ENCODE results near the gene CARMIL1. TPM values are rescaled to one million over a fixed set of nuclear protein-coding genes. Genes with fewer than 3 reads are reported as not detected.

CARMIL1 gene
- polyA plus RNA-seq, 1 of the 3 experiments (the other 2 are of a cell fraction) = 1.7 TPM

DNA sequence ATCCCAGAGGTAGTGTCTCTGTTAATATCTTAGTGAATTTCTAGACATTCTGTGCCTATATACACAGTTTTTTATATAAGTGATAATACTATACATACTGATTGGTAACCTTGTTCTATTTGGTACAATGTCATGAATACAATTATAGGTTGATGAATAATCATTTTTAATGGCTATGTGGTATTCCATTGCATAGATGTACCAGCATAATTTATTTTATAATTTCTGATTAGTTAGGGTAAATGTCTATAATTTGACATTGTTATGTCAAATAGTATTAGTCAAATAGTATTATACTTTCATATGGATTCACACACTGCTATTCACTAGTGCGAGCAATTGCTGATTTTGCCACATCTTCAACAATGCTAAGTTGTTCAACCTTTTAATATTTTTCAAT, 262.1 kb downstream of the CARMIL1 start:
- Histone ChIP-seq H3K9ac (no peak overlapping the region), H3K27ac (ENCODE audit: low read depth in 2 of 2, low read length in 1 of 2) (no peak overlapping the region), H3K4me3 (ENCODE audit: low read depth in 2 of 2, low read length in 1 of 2) (no peak overlapping the region), H3K4me2 (no peak overlapping the region), H3K4me1 (ENCODE audit: control insufficient read depth in 1 of 2, insufficient read depth in 2 of 2, low read depth in 1 of 2, low read length in 1 of 2) (no peaks in the 10 kb centered on the region; a peak in 1 of 4 replicates), H4K20me1 (ENCODE audit: insufficient read depth) (no peaks in the 10 kb centered on the region), H3K9me3 (no peaks in the 10 kb centered on the region), H3K36me3 (replicated peaks in 1 of 2; ENCODE audit: control insufficient read depth in 1 of 2, insufficient read depth in 2 of 2, low read length in 1 of 2) (peaks cover 0 to 5% of the 10 kb centered on the region in 2 experiments), H3K9me2 (no peaks in the 10 kb centered on the region), H3F3A (replicated peaks; ENCODE audit: insufficient read depth) (no peaks in the 10 kb centered on the region), H3K79me2 (ENCODE audit: insufficient read depth) (no peaks in the 10 kb centered on the region), H3K27me3 (ENCODE audit: insufficient read depth) (no peaks in the 10 kb centered on the region), H2AFZ (ENCODE audit: low read depth) (no peak overlapping the region)
- DNase-seq = no peak
- TF ChIP-seq SIN3A (IDR thresholded peaks at IDR 0.05; ENCODE audit: borderline replicate concordance, low read depth, low read length) (no peak), ELF1 (IDR thresholded peaks at IDR 0.05) (no peak), JUND (IDR thresholded peaks at IDR 0.05) (no peak), GATA2 (CRISPR knock-in tag; IDR thresholded peaks at IDR 0.05) (no peak), RCOR1 (IDR thresholded peaks at IDR 0.05; ENCODE audit: low read length) (no peak), MXI1 (IDR thresholded peaks at IDR 0.05; ENCODE audit: low read depth, low read length) (no peak), SMC3 (IDR thresholded peaks at IDR 0.05; ENCODE audit: low read depth, low read length) (no peak), FOXJ3 (CRISPR knock-in tag; IDR thresholded peaks at IDR 0.05) (no peak), RAD21 (IDR thresholded peaks at IDR 0.05; ENCODE audit: low read length) (no peak), RXRA (IDR thresholded peaks at IDR 0.05; ENCODE audit: borderline replicate concordance, low read depth) (no peak), EZH2phosphoT487 (IDR thresholded peaks at IDR 0.05; ENCODE audit: borderline replicate concordance, low read depth) (no peak), NRF1 (IDR thresholded peaks at IDR 0.05; ENCODE audit: low read depth, low read length) (no peak), CTCF (IDR thresholded peaks at IDR 0.05) (no peak), TAF1 (IDR thresholded peaks at IDR 0.05; ENCODE audit: borderline replicate concordance, low read depth, low read length) (no peak)
- TF ChIP-seq, protein P1, sequence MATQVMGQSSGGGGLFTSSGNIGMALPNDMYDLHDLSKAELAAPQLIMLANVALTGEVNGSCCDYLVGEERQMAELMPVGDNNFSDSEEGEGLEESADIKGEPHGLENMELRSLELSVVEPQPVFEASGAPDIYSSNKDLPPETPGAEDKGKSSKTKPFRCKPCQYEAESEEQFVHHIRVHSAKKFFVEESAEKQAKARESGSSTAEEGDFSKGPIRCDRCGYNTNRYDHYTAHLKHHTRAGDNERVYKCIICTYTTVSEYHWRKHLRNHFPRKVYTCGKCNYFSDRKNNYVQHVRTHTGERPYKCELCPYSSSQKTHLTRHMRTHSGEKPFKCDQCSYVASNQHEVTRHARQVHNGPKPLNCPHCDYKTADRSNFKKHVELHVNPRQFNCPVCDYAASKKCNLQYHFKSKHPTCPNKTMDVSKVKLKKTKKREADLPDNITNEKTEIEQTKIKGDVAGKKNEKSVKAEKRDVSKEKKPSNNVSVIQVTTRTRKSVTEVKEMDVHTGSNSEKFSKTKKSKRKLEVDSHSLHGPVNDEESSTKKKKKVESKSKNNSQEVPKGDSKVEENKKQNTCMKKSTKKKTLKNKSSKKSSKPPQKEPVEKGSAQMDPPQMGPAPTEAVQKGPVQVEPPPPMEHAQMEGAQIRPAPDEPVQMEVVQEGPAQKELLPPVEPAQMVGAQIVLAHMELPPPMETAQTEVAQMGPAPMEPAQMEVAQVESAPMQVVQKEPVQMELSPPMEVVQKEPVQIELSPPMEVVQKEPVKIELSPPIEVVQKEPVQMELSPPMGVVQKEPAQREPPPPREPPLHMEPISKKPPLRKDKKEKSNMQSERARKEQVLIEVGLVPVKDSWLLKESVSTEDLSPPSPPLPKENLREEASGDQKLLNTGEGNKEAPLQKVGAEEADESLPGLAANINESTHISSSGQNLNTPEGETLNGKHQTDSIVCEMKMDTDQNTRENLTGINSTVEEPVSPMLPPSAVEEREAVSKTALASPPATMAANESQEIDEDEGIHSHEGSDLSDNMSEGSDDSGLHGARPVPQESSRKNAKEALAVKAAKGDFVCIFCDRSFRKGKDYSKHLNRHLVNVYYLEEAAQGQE (IDR thresholded peaks at IDR 0.05; ENCODE audit: low read depth, low read length) = no peak
- TF ChIP-seq, protein P2, sequence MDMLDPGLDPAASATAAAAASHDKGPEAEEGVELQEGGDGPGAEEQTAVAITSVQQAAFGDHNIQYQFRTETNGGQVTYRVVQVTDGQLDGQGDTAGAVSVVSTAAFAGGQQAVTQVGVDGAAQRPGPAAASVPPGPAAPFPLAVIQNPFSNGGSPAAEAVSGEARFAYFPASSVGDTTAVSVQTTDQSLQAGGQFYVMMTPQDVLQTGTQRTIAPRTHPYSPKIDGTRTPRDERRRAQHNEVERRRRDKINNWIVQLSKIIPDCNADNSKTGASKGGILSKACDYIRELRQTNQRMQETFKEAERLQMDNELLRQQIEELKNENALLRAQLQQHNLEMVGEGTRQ (IDR thresholded peaks at IDR 0.05; ENCODE audit: borderline replicate concordance, low read depth, low read length) = no peak
- ChIA-PET CTCF (interaction anchor here (3.7 kb wide), 1 partner anchor 15 kb away, joined by 13 read pairs; no protein-coding TSS in a partner anchor), POLR2A (no interaction called here)
- 92% methylated on average over 1 of the region's 1 CpG for WGBS (ENCODE audit: low lambda C conversion rate)
